Measurements from ENCODE around the gene DHRS9. TPM values are rescaled to one million over a fixed set of nuclear protein-coding genes. Genes with fewer than 3 reads are reported as not detected.

DHRS9 gene
- total and polyA plus RNA-seq, 9 of the 15 experiments (the other 6 are each of a cell fraction or from before 2014, with no cell fraction given), result 0.27 to 1.7 (median 0.69) TPM

DNA sequence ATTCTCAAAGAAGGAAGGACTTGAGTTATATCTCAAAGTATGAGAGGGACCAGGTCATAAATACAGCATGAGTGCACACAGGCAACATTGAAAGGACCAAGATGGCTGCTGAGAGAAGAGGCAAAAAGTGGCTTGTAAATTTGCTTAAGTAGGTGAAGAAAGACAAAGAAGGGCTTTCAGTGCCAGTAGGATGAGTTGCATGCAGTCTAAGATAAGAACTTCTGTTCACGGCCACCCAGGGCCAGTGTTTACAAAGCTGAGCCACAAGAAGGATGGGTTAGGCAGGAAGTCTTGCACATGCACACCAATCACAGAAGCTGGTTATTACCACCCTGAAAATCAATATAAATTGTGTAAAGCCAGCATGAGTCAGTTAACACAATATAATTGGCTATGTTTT lies 35.1 kb upstream of the DHRS9 start (continued):
- TF ChIP-seq, protein P1, sequence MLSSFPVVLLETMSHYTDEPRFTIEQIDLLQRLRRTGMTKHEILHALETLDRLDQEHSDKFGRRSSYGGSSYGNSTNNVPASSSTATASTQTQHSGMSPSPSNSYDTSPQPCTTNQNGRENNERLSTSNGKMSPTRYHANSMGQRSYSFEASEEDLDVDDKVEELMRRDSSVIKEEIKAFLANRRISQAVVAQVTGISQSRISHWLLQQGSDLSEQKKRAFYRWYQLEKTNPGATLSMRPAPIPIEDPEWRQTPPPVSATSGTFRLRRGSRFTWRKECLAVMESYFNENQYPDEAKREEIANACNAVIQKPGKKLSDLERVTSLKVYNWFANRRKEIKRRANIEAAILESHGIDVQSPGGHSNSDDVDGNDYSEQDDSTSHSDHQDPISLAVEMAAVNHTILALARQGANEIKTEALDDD (IDR thresholded peaks at IDR 0.05), result peak; percentile 51; the same call in 1 of the 2 replicates
- TF ChIP-seq DPF2 (IDR thresholded peaks at IDR 0.05), result peak; percentile 72
- no peak for TF ChIP-seq KLF1 (tag; IDR thresholded peaks at IDR 0.05)
- TF ChIP-seq, protein P2, sequence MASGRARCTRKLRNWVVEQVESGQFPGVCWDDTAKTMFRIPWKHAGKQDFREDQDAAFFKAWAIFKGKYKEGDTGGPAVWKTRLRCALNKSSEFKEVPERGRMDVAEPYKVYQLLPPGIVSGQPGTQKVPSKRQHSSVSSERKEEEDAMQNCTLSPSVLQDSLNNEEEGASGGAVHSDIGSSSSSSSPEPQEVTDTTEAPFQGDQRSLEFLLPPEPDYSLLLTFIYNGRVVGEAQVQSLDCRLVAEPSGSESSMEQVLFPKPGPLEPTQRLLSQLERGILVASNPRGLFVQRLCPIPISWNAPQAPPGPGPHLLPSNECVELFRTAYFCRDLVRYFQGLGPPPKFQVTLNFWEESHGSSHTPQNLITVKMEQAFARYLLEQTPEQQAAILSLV (tag; IDR thresholded peaks at IDR 0.05), result no peak
- peak; percentile 66 for TF ChIP-seq TEAD4 (IDR thresholded peaks at IDR 0.05; ENCODE audit: low read length)
- no peak for TF ChIP-seq TEAD4 (CRISPR knock-in tag; IDR thresholded peaks at IDR 0.05; ENCODE audit: borderline replicate concordance)
- peak; percentile 83 to 88 for TF ChIP-seq FOXA3 (CRISPR knock-in tag; conservative IDR thresholded peaks at IDR 0.05 in 1 of 2, IDR thresholded peaks at IDR 0.05 in 1 of 2)
- peak; percentile 60 for TF ChIP-seq BHLHE40 (IDR thresholded peaks at IDR 0.05; ENCODE audit: low read length)
- TF ChIP-seq FOSL1 (tag; conservative IDR thresholded peaks at IDR 0.05), result no peak
- peak in 1 of 2 experiments; percentile 50; a peak in 1 of 4 replicates for TF ChIP-seq HDAC1 (IDR thresholded peaks at IDR 0.05)
- TF ChIP-seq JUN (IDR thresholded peaks at IDR 0.05; ENCODE audit: borderline replicate concordance, low read depth, low read length), result no peak
- no peak for TF ChIP-seq JUN (CRISPR knock-in tag; IDR thresholded peaks at IDR 0.05; ENCODE audit: borderline replicate concordance)
- no peak for TF ChIP-seq ZEB2 (IDR thresholded peaks at IDR 0.05)
- TF ChIP-seq, protein P3, sequence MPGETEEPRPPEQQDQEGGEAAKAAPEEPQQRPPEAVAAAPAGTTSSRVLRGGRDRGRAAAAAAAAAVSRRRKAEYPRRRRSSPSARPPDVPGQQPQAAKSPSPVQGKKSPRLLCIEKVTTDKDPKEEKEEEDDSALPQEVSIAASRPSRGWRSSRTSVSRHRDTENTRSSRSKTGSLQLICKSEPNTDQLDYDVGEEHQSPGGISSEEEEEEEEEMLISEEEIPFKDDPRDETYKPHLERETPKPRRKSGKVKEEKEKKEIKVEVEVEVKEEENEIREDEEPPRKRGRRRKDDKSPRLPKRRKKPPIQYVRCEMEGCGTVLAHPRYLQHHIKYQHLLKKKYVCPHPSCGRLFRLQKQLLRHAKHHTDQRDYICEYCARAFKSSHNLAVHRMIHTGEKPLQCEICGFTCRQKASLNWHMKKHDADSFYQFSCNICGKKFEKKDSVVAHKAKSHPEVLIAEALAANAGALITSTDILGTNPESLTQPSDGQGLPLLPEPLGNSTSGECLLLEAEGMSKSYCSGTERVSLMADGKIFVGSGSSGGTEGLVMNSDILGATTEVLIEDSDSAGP (CRISPR knock-in tag; IDR thresholded peaks at IDR 0.05), result no peak
- peak; percentile 65 to 78; a peak in 3 of 4 replicates for TF ChIP-seq FOXK2 (conservative IDR thresholded peaks at IDR 0.05 in 1 of 2, IDR thresholded peaks at IDR 0.05 in 1 of 2; ENCODE audit: low read depth in 2 of 2)
- peak; percentile 44 for TF ChIP-seq L3MBTL2 (IDR thresholded peaks at IDR 0.05)
- TF ChIP-seq, protein P4, sequence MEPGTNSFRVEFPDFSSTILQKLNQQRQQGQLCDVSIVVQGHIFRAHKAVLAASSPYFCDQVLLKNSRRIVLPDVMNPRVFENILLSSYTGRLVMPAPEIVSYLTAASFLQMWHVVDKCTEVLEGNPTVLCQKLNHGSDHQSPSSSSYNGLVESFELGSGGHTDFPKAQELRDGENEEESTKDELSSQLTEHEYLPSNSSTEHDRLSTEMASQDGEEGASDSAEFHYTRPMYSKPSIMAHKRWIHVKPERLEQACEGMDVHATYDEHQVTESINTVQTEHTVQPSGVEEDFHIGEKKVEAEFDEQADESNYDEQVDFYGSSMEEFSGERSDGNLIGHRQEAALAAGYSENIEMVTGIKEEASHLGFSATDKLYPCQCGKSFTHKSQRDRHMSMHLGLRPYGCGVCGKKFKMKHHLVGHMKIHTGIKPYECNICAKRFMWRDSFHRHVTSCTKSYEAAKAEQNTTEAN (CRISPR knock-in tag; IDR thresholded peaks at IDR 0.05), result no peak
- TF ChIP-seq NR1H2 (CRISPR knock-in tag; IDR thresholded peaks at IDR 0.05), result no peak
- no peak for TF ChIP-seq TAF15 (IDR thresholded peaks at IDR 0.05; ENCODE audit: low read depth, low read length)
- no peak for TF ChIP-seq ATF1 (CRISPR knock-in tag; IDR thresholded peaks at IDR 0.05)
- no peak for TF ChIP-seq ATF1 (tag; IDR thresholded peaks at IDR 0.05)
- TF ChIP-seq ZBTB17 (CRISPR knock-in tag; IDR thresholded peaks at IDR 0.05), result no peak
- no peak for TF ChIP-seq HNRNPUL1 (IDR thresholded peaks at IDR 0.05; ENCODE audit: low read length)
- peak; percentile 74 for TF ChIP-seq SMARCE1 (IDR thresholded peaks at IDR 0.05)
- TF ChIP-seq CBFB (CRISPR knock-in tag; IDR thresholded peaks at IDR 0.05), result no peak
- peak; percentile 62 for TF ChIP-seq TAL1 (IDR thresholded peaks at IDR 0.05)
- TF ChIP-seq ZNF583 (CRISPR knock-in tag; IDR thresholded peaks at IDR 0.05), result no peak
- TF ChIP-seq CC2D1A (IDR thresholded peaks at IDR 0.05), result peak; percentile 65; the same call in 1 of the 2 replicates
- TF ChIP-seq NR4A1 (CRISPR knock-in tag; IDR thresholded peaks at IDR 0.05), result no peak
- TF ChIP-seq NR4A1 (tag; IDR thresholded peaks at IDR 0.05), result no peak
